Measurements from ENCODE around the gene LILRA1.
"Not testable (repeated sequence)": the region's sequence is repeated elsewhere in the genome, so short reads cannot be mapped to it uniquely, and the experiment has no call there.

The LILRA1 gene

DNA sequence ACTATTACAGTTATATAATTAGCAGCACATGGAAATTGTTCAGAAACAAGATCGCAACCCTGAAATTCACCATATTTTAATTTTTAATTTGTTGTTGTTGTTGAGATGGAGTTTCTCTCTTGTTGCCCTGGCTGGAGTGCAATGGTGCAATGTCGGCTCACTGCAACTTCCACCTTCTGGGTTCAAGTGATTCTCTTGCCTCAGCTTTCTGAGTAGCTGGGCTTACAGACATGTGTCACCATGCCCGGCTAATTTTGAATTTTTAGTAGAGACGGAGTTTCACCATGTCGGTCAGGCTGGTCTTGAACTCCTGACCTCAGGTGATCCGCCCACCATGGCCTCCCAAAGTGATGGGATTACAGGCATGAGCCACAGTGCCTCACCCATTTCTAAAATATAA is 30.2 kb upstream of the LILRA1 start:
- not testable (repeated sequence) for H3K9ac ChIP-seq (ENCODE audit: low read length); H3K9me3 ChIP-seq (ENCODE audit: low read length); H3K27ac ChIP-seq (ENCODE audit: low read depth, low read length); H3K4me3 ChIP-seq (ENCODE audit: low read depth in 1 of 2, low read length in 2 of 2); H3K36me3 ChIP-seq (ENCODE audit: insufficient read depth, low read length); H3K27me3 ChIP-seq (ENCODE audit: control insufficient read depth in 1 of 2, insufficient read depth in 2 of 2, low read length in 2 of 2); H3K4me1 ChIP-seq (ENCODE audit: insufficient read depth, low read length)

DNA sequence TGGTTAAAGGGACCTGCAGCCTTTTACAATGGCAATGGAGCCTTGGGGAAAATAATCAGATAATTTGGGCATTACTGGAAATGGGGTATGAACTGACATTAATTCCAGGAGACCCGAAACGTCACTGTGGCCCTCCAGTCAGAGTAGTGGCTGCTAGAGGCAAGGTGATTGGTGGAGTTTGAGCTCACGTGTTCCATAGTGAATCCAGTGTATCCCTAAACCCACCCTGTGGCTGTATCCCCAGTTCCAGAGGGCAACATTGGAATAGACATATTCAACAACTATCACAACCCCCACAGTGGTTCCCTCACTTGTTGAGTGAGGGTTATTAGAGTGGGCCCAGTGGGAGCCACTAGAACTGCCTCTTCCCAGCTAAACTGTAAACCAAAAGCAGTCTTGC is 23.1 kb upstream of the LILRA1 start:
- no peaks in the 10 kb centered on the region for H3K36me3 ChIP-seq (ENCODE audit: insufficient read depth, low read length)
- no peaks in the 10 kb centered on the region for H3K4me1 ChIP-seq (ENCODE audit: insufficient read depth, low read length)
- no peak overlapping the region for H3K27ac ChIP-seq (ENCODE audit: low read depth, low read length)
- H3K27me3 ChIP-seq (ENCODE audit: control insufficient read depth in 1 of 2, insufficient read depth in 2 of 2, low read length in 2 of 2), result no peaks in the 10 kb centered on the region
- H3K9me3 ChIP-seq (ENCODE audit: low read length), result no peaks in the 10 kb centered on the region
- H3K9ac ChIP-seq (ENCODE audit: low read length), result no peak overlapping the region
- H3K4me3 ChIP-seq (ENCODE audit: low read depth in 1 of 2, low read length in 2 of 2), result no peak overlapping the region

DNA sequence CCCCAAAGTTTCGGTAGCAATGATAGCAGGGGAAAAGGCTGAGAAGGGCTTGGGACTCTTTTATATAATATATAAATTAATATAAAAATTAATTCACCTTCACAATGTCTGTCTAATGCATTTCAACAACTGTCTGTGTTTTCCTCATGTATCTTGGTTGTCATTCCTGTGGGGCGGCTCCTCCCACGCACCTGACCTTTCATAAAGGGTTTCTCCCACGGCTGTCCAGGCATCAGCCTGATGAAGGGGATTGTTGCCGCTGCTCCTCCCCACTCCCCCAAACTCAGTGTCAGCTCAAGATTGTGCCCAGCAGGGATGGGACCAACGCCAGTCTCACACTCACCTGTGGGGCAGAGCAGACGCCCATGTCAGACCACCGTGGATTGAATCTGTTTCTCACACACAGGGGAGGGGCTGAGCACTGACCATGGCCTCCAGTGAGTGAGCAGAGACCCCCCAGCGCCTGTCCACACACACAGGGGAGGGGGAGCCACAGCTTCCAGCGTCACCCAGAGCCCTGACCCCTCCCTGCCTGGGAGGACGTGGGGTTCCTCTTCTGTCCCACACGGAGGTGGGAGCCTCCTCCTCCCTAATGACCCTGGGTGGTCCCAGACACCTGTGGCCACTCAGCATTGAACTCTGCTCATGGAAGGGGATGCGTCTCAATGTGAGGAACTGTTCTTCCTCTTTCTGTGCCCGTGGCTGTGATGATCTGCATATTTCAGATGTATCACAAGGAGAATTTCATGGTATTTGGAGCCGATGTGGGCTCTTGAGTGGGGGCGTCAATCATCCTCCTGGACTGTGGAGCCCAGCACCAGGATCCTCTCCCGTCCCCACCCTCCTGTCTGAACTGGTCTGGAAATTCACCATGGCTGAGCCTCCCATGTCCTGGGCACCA is 21.5 kb upstream of the LILRA1 start:
- not testable (repeated sequence) for H3K4me3 ChIP-seq (ENCODE audit: low read depth in 1 of 2, low read length in 2 of 2); H3K9ac ChIP-seq (ENCODE audit: low read length); H3K36me3 ChIP-seq (ENCODE audit: insufficient read depth, low read length); H3K4me1 ChIP-seq (ENCODE audit: insufficient read depth, low read length); H3K27ac ChIP-seq (ENCODE audit: low read depth, low read length); H3K27me3 ChIP-seq (ENCODE audit: control insufficient read depth in 1 of 2, insufficient read depth in 2 of 2, low read length in 2 of 2); H3K9me3 ChIP-seq (ENCODE audit: low read length)

DNA sequence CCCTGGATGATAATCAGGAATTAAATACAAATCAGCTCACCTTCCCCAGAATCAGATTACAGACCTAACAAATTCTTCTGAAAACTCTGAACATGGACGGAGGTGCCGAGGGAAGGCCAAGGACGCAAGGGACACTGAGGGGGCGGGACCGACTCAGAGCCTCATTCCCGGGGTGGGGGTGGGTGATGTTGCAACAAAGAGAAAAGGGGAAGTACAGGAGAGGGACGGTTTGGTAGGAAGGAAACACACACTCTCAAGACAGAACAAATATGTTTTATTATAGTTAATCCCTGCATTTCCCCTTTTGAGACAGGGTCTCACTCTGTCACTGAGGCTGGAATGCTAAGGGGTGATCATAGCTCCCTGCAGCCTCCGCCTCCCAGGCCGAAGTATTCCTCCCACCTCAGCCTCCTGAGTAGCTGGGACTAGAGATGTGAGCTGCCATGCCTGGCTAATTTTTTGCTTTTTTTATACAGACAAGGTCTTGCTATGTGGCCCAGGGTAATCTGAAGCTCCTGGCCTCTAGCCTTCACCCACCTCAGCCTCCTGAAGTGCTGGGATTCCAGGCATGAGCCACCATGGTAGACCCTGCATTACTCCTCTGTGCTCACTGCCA is 20.6 kb upstream of the LILRA1 start:
- Histone ChIP-seq H3K27me3 (ENCODE audit: control insufficient read depth in 1 of 2, insufficient read depth in 2 of 2, low read length in 2 of 2) (no peaks in the 10 kb centered on the region), H3K4me3 (ENCODE audit: low read depth in 1 of 2, low read length in 2 of 2) (no peak overlapping the region), H3K36me3 (ENCODE audit: insufficient read depth, low read length) (no peaks in the 10 kb centered on the region), H3K9me3 (ENCODE audit: low read length) (no peaks in the 10 kb centered on the region), H3K9ac (ENCODE audit: low read length) (no peak overlapping the region), H3K27ac (ENCODE audit: low read depth, low read length) (no peak overlapping the region), H3K4me1 (ENCODE audit: insufficient read depth, low read length) (no peaks in the 10 kb centered on the region)

DNA sequence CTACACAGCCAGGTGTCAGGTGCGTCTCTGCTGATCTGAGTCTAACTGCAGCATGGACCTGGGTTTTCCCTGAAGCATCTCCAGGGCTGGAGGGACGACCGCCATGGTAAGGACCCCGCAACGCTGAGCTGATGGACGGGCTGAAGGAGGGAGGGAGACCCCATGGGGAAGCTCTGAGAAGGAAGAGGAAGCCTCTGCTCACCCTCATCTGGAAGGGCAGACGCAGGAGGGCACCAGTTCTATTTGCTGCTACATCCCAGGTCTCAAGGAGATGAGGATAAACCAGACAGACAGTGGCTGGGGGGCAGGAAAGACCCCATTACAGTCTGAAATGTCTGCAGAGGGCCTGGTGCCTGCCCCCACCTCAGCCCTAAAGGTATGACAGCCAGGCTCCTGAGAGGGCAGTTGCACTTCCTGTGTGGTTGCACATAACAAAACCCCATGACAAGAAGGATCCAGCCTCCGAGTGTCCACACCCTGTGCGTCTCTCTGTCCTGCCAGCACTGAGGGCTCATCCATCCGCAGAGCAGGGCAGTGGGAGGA is 20.0 kb upstream of the LILRA1 start, which contains the start of gene LILRA2:
TSS of gene LILRA2 (plus strand) at position 461 of the 543 bp plus-strand sequence. CDS start 89 bp downstream, outside the sequence.
- Histone ChIP-seq H3K27me3 (ENCODE audit: control insufficient read depth in 1 of 2, insufficient read depth in 2 of 2, low read length in 2 of 2) (no peaks in the 10 kb centered on the region), H3K9ac (ENCODE audit: low read length) (no peak within 1 kb of the TSS), H3K36me3 (ENCODE audit: insufficient read depth, low read length) (no peaks in the 10 kb centered on the region), H3K4me3 (ENCODE audit: low read depth in 1 of 2, low read length in 2 of 2) (no peak within 1 kb of the TSS), H3K27ac (ENCODE audit: low read depth, low read length) (no peak within 1 kb of the TSS), H3K9me3 (ENCODE audit: low read length) (no peaks in the 10 kb centered on the region), H3K4me1 (ENCODE audit: insufficient read depth, low read length) (no peaks in the 10 kb centered on the region)

DNA sequence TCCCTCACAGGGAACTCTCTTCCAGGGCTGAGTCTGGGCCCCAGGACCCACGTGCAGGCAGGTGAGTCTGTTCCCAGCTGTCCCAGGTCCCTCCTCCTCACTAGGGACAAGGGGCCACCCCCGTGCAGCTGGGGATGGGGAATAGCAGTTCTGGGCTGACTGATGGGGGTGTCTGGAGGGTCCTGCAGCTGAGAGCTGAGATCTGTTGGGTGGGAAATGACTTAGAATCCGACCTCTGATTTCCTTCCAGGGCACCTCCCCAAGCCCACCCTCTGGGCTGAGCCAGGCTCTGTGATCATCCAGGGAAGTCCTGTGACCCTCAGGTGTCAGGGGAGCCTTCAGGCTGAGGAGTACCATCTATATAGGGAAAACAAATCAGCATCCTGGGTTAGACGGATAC is 19.4 kb upstream of the LILRA1 start:
- H3K4me1 ChIP-seq (ENCODE audit: insufficient read depth, low read length), result no peaks in the 10 kb centered on the region
- no peaks in the 10 kb centered on the region for H3K9me3 ChIP-seq (ENCODE audit: low read length)
- H3K27ac ChIP-seq (ENCODE audit: low read depth, low read length), result no peak overlapping the region
- H3K36me3 ChIP-seq (ENCODE audit: insufficient read depth, low read length), result no peaks in the 10 kb centered on the region
- H3K9ac ChIP-seq (ENCODE audit: low read length), result no peak overlapping the region
- H3K4me3 ChIP-seq (ENCODE audit: low read depth in 1 of 2, low read length in 2 of 2), result no peak overlapping the region
- H3K27me3 ChIP-seq (ENCODE audit: control insufficient read depth in 1 of 2, insufficient read depth in 2 of 2, low read length in 2 of 2), result no peaks in the 10 kb centered on the region

DNA sequence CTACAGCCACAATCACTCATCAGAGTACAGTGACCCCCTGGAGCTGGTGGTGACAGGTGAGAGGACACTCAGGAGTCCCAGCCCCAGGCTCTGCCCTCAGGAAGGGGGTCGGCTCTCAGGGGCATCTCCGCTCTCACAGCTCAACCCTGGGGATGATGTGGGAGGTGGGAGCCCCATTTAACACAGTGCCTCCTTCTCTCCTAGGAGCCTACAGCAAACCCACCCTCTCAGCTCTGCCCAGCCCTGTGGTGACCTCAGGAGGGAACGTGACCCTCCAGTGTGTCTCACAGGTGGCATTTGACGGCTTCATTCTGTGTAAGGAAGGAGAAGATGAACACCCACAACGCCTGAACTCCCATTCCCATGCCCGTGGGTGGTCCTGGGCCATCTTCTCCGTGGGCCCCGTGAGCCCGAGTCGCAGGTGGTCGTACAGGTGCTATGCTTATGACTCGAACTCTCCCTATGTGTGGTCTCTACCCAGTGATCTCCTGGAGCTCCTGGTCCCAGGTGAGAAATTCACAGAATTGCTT is 18.8 kb upstream of the LILRA1 start:
- H3K36me3 ChIP-seq (ENCODE audit: insufficient read depth, low read length), result no peaks in the 10 kb centered on the region
- H3K27me3 ChIP-seq (ENCODE audit: control insufficient read depth in 1 of 2, insufficient read depth in 2 of 2, low read length in 2 of 2), result no peaks in the 10 kb centered on the region
- no peak overlapping the region for H3K4me3 ChIP-seq (ENCODE audit: low read depth in 1 of 2, low read length in 2 of 2)
- H3K4me1 ChIP-seq (ENCODE audit: insufficient read depth, low read length), result no peaks in the 10 kb centered on the region
- no peaks in the 10 kb centered on the region for H3K9me3 ChIP-seq (ENCODE audit: low read length)
- H3K9ac ChIP-seq (ENCODE audit: low read length), result no peak overlapping the region
- no peak overlapping the region for H3K27ac ChIP-seq (ENCODE audit: low read depth, low read length)

DNA sequence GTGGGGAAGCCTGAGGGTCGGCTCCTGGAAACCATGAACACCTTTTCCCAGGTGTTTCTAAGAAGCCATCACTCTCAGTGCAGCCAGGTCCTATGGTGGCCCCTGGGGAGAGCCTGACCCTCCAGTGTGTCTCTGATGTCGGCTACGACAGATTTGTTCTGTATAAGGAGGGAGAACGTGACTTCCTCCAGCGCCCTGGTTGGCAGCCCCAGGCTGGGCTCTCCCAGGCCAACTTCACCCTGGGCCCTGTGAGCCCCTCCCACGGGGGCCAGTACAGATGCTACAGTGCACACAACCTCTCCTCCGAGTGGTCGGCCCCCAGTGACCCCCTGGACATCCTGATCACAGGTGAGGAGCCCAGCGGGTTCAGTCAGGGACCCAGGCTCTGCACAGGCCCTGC is 18.2 kb upstream of the LILRA1 start:
- H3K9me3 ChIP-seq (ENCODE audit: low read length); H3K4me1 ChIP-seq (ENCODE audit: insufficient read depth, low read length); H3K27me3 ChIP-seq (ENCODE audit: control insufficient read depth in 1 of 2, insufficient read depth in 2 of 2, low read length in 2 of 2); H3K36me3 ChIP-seq (ENCODE audit: insufficient read depth, low read length); H3K9ac ChIP-seq (ENCODE audit: low read length); H3K4me3 ChIP-seq (ENCODE audit: low read depth in 1 of 2, low read length in 2 of 2); H3K27ac ChIP-seq (ENCODE audit: low read depth, low read length): not testable (repeated sequence)

DNA sequence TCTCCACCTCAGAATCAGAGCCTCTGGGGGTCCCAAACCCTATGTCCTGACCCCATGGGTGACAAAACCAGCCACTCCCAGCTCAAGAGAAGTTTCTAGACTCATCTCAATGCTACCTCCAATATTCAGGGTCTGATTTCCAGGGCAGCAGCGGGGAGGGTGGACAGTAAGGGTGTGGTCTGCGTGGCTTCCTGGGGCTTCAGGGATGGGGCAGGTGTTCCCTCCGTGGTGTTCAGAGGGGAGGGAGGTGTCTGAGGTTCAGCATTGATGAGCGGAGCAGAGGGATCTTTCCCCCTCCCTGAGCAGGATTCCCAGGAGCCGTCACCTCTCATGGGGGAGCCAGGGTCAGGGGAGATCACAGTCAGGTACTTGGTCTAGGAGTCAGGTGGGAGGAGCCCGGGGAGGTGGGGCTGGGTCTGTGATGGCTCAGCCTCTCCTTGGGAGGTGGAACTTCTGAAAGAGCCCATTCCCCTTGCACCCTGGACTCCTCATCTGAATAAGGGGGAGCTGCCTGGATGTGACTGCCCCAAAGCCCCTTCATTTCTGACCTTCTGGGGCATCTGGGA is 16.9 kb upstream of the LILRA1 start:
- no peaks in the 10 kb centered on the region for H3K36me3 ChIP-seq (ENCODE audit: insufficient read depth, low read length)
- no peak overlapping the region for H3K27ac ChIP-seq (ENCODE audit: low read depth, low read length)
- no peak overlapping the region for H3K9ac ChIP-seq (ENCODE audit: low read length)
- no peak overlapping the region for H3K4me3 ChIP-seq (ENCODE audit: low read depth in 1 of 2, low read length in 2 of 2)
- H3K4me1 ChIP-seq (ENCODE audit: insufficient read depth, low read length), result no peaks in the 10 kb centered on the region
- H3K27me3 ChIP-seq (ENCODE audit: control insufficient read depth in 1 of 2, insufficient read depth in 2 of 2, low read length in 2 of 2), result no peaks in the 10 kb centered on the region
- no peaks in the 10 kb centered on the region for H3K9me3 ChIP-seq (ENCODE audit: low read length)

DNA sequence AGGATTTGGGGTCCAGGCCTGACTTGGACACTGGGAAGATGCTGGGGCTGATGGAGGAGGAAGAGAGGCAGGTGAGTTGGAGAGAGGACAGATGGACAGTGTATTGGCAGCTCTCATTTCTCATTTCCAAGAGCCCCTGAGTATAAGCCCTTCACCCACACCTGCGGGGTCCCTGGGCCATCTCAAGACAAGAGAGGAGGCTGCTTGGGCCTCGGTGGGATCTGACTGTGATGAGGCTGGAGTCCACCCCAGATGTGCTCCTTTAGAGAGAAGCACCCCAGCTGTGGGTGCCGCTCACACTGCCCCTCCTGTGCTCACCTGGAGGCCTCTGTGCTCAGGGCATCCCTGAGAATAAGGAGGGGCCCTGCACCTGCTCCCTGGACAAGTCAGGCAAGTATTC is 16.1 kb upstream of the LILRA1 start:
- Histone ChIP-seq H3K9me3 (ENCODE audit: low read length) (no peaks in the 10 kb centered on the region), H3K4me1 (ENCODE audit: insufficient read depth, low read length) (no peaks in the 10 kb centered on the region), H3K4me3 (ENCODE audit: low read depth in 1 of 2, low read length in 2 of 2) (no peak overlapping the region), H3K27me3 (ENCODE audit: control insufficient read depth in 1 of 2, insufficient read depth in 2 of 2, low read length in 2 of 2) (no peaks in the 10 kb centered on the region), H3K36me3 (ENCODE audit: insufficient read depth, low read length) (no peaks in the 10 kb centered on the region), H3K27ac (ENCODE audit: low read depth, low read length) (no peak overlapping the region), H3K9ac (ENCODE audit: low read length) (no peak overlapping the region)

DNA sequence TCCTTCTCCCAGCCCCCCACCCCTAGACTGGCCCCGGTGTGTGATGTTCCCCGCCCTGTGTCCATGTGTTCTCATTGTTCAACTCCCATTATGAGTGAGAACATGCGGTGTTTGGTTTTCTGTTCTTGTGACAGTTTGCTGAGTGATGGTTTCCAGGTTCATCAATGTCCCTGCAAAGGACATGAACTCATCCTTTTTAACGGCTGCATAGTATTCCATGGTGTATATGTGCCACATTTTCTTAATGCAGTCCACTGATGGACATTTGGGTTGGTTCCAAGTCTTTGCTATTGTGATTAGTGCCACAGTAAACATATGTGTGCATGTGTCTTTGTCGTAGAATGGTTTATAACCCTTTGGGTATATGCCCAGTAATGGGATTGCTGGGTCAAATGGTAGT is 15.2 kb upstream of the LILRA1 start:
- not testable (repeated sequence) for H3K27ac ChIP-seq (ENCODE audit: low read depth, low read length); H3K4me3 ChIP-seq (ENCODE audit: low read depth in 1 of 2, low read length in 2 of 2); H3K4me1 ChIP-seq (ENCODE audit: insufficient read depth, low read length); H3K9ac ChIP-seq (ENCODE audit: low read length); H3K27me3 ChIP-seq (ENCODE audit: control insufficient read depth in 1 of 2, insufficient read depth in 2 of 2, low read length in 2 of 2); H3K9me3 ChIP-seq (ENCODE audit: low read length); H3K36me3 ChIP-seq (ENCODE audit: insufficient read depth, low read length)

Measured in muscle layer of colon (tissue), 2 donors.